GM19193 (cell line): ENCODE results near the gene PIK3C2B.

Experiments used
- POLR2A ChIP-seq: IDR thresholded peaks from 4 replicates; pipeline ENCODE4 v1.6.1; 2011; ENCODE audit not compliant: insufficient read depth, insufficient read length; ENCODE audit errors: extremely low read depth

PIK3C2B gene

GRCh38 chr1:204493984-204494280 lies 673 bp downstream of the PIK3C2B start:
- TF ChIP-seq POLR2A: no peak

- no peak for TF ChIP-seq POLR2A
These were observed 1.2 kb downstream of the PIK3C2B start for GRCh38 chr1:204493145-204493983.

GRCh38 chr1:204491655-204492054 lies 3.0 kb downstream of the PIK3C2B start:
- TF ChIP-seq POLR2A: no peak

GRCh38 chr1:204487256-204487615 lies 7.4 kb downstream of the PIK3C2B start:
- TF ChIP-seq POLR2A: no peak

GRCh38 chr1:204483791-204484190 lies 10.8 kb downstream of the PIK3C2B start:
- no peak for TF ChIP-seq POLR2A

- TF ChIP-seq POLR2A: peak; percentile 14
These were observed 14.1 kb downstream of the PIK3C2B start for GRCh38 chr1:204480515-204480914.

GRCh38 chr1:204479387-204480136 lies 15.0 kb downstream of the PIK3C2B start:
- no peak for TF ChIP-seq POLR2A

GRCh38 chr1:204478921-204479320 lies 15.7 kb downstream of the PIK3C2B start:
- TF ChIP-seq POLR2A: no peak

GRCh38 chr1:204478172-204478899 lies 16.3 kb downstream of the PIK3C2B start:
- TF ChIP-seq POLR2A: no peak

- TF ChIP-seq POLR2A: no peak
These were observed 17.4 kb downstream of the PIK3C2B start for GRCh38 chr1:204477036-204477740.

GRCh38 chr1:204476563-204476962 lies 18.0 kb downstream of the PIK3C2B start:
- TF ChIP-seq POLR2A: no peak

- TF ChIP-seq POLR2A: no peak
These were observed 18.8 kb downstream of the PIK3C2B start for GRCh38 chr1:204475656-204476432.

- TF ChIP-seq POLR2A: no peak
These were observed 21.1 kb downstream of the PIK3C2B start for GRCh38 chr1:204473400-204473965.

GRCh38 chr1:204472660-204473059 lies 21.9 kb downstream of the PIK3C2B start:
- TF ChIP-seq POLR2A: no peak

GRCh38 chr1:204471687-204472086 lies 22.9 kb downstream of the PIK3C2B start:
- TF ChIP-seq POLR2A: no peak

GRCh38 chr1:204469304-204469703 lies 25.3 kb downstream of the PIK3C2B start:
- no peak for TF ChIP-seq POLR2A
